Smooth muscle cell (in vitro differentiated cells): ENCODE results near the gene LILRB5. TPM values are rescaled to one million over a fixed set of nuclear protein-coding genes. Genes with fewer than 3 reads are reported as not detected.
"Not testable (repeated sequence)": the region's sequence is repeated elsewhere in the genome, so short reads cannot be mapped to it uniquely, and the experiment has no call there.

ENCODE experiments used
- DNase-seq: peaks from one replicate; lab custom pipeline; 2025; ENCODE audit not compliant: unreplicated experiment; lab: John Stamatoyannopoulos, UW
- H2AFZ ChIP-seq: fragments of 200-600 bp; sonication (generic); 2 replicates; pipeline ENCODE4 v1.6.0; 2016; ENCODE audit warnings: antibody characterized with exemption, low read depth, mild to moderate bottlenecking
- H3F3A ChIP-seq: fragments of 200-600 bp; sonication (generic); 2 replicates; pipeline ENCODE4 v1.6.0; 2017; ENCODE audit warnings: antibody characterized with exemption, low read depth
- H3K27ac ChIP-seq: fragments of 200-600 bp; sonication (generic); 2 replicates; pipeline ENCODE4 v1.5.1; 2016; ENCODE audit warnings: low read depth, mild to moderate bottlenecking
- H3K27me3 ChIP-seq: fragments of 200-600 bp; sonication (generic); 2 replicates; pipeline ENCODE4 v1.6.1; 2016; ENCODE audit warnings: low read depth, mild to moderate bottlenecking
- H3K36me3 ChIP-seq: fragments of 200-600 bp; sonication (generic); 2 replicates; pipeline ENCODE4 v1.5.1; 2016; ENCODE audit warnings: low read depth
- H3K4me1 ChIP-seq: fragments of 200-600 bp; sonication (generic); 2 replicates; pipeline ENCODE4 v1.5.1; 2016; ENCODE audit warnings: low read depth
- H3K4me2 ChIP-seq: fragments of 200-600 bp; sonication (generic); 2 replicates; pipeline ENCODE4 v1.6.0; 2016; ENCODE audit warnings: mild to moderate bottlenecking
- H3K4me3 ChIP-seq: fragments of 200-600 bp; sonication (generic); 2 replicates; pipeline ENCODE4 v1.5.1; 2016; ENCODE audit warnings: mild to moderate bottlenecking
- H3K79me2 ChIP-seq: fragments of 200-600 bp; sonication (generic); 2 replicates; pipeline ENCODE4 v1.6.0; 2016; ENCODE audit warnings: low read depth, mild to moderate bottlenecking
- H3K9ac ChIP-seq: fragments of 200-600 bp; sonication (generic); 2 replicates; pipeline ENCODE4 v1.6.0; 2016; ENCODE audit warnings: low read depth
- H3K9me3 ChIP-seq: fragments of 200-600 bp; sonication (generic); replicated peaks from 2 replicates; pipeline ENCODE4 v1.5.1; 2016; ENCODE audit warnings: low read depth
- H4K20me1 ChIP-seq: fragments of 200-600 bp; sonication (generic); 2 replicates; pipeline ENCODE4 v1.6.0; 2016; ENCODE audit warnings: low read depth
- WGBS: methylation state at CpG from one replicate; pipeline ENCODE4 v1.1.7; 2016; ENCODE audit warnings: low lambda C conversion rate; 5-methylcytosine and 5-hydroxymethylcytosine counted together
- polyA plus RNA-seq: library from polyadenylated mRNA; unstranded; fragments of >200 nt; fragmentation: Nextera tagmentation; extraction: Ambion mirVana; gene quantifications from 2 replicates; pipeline ENCODE4 v1.2.1, GENCODE V29; 2016
- total RNA-seq: library from RNA; depleted of rRNA; stranded (reverse); fragments of >200 nt; gene quantifications from 2 replicates; pipeline ENCODE4 v1.2.3, GENCODE V29; 2014
- TF ChIP-seq, protein P1 (sequence below): fragments of 200-600 bp; sonication (generic); IDR thresholded peaks from 2 replicates; pipeline ENCODE4 v1.5.1; 2017; ENCODE audit warnings: borderline replicate concordance, mild to moderate bottlenecking, antibody characterized with exemption; ENCODE audit not compliant: insufficient read depth, poor library complexity, severe bottlenecking

The LILRB5 gene
- total and polyA plus RNA-seq, 2 experiments from 2014 or later = not detected

DNA sequence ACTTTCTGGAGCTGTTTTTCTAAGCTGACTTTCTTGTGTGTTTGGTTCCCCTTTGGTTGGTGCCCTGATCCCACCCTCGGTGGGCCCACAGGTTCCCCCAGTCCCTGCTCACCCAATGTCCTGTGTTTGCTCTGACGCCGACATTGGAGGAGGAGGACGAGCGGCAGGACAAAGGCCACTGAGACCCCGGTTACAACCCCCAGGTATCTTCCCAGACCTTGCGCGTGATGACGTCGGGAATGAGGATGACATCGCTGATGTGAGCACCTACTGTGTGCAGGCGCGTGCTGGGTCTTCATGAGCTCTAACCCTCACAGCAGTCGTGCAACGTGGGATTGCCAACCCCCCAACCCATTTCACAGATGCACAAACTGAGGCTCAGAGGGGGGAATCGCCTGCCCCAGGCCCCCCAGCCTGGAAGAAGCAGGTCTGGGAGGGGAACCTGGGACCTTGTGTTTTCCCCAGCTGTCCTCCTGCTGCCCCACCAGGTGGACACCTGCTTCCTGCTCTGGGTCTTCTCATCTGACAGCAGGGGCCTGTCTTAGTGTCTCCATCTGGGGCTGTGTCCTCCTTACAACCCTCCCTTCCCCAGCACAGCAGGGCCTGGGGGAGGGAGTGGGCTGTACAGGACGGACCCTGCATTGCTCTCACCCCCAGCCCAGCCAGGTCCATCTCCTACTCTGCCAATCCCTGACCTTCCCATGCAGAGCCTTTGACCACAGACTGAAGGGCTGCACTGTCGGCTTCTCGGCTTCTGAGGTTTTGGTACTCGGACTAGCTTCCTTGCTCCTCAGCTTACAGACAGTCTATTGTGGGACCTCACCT is 9.8 kb downstream of the LILRB5 start:
- no peaks in the 10 kb centered on the region for H4K20me1 ChIP-seq
- no peak overlapping the region for H3K4me3 ChIP-seq
- H3K4me1 ChIP-seq = no peaks in the 10 kb centered on the region
- H3K9ac ChIP-seq = no peak overlapping the region
- H3K36me3 ChIP-seq = no peaks in the 10 kb centered on the region
- no peak overlapping the region for H3K27ac ChIP-seq
- no peaks in the 10 kb centered on the region for H3F3A ChIP-seq
- no peak overlapping the region for H3K4me2 ChIP-seq
- no peak for DNase-seq
- no peak overlapping the region for H2AFZ ChIP-seq
- H3K9me3 ChIP-seq = no peaks in the 10 kb centered on the region
- H3K79me2 ChIP-seq = no peaks in the 10 kb centered on the region
- TF ChIP-seq, protein P1, sequence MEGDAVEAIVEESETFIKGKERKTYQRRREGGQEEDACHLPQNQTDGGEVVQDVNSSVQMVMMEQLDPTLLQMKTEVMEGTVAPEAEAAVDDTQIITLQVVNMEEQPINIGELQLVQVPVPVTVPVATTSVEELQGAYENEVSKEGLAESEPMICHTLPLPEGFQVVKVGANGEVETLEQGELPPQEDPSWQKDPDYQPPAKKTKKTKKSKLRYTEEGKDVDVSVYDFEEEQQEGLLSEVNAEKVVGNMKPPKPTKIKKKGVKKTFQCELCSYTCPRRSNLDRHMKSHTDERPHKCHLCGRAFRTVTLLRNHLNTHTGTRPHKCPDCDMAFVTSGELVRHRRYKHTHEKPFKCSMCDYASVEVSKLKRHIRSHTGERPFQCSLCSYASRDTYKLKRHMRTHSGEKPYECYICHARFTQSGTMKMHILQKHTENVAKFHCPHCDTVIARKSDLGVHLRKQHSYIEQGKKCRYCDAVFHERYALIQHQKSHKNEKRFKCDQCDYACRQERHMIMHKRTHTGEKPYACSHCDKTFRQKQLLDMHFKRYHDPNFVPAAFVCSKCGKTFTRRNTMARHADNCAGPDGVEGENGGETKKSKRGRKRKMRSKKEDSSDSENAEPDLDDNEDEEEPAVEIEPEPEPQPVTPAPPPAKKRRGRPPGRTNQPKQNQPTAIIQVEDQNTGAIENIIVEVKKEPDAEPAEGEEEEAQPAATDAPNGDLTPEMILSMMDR = no peak
- peaks cover 12% of the 10 kb centered on the region for H3K27me3 ChIP-seq
- WGBS = 93% methylated on average over 20 of the region's 20 CpGs

DNA sequence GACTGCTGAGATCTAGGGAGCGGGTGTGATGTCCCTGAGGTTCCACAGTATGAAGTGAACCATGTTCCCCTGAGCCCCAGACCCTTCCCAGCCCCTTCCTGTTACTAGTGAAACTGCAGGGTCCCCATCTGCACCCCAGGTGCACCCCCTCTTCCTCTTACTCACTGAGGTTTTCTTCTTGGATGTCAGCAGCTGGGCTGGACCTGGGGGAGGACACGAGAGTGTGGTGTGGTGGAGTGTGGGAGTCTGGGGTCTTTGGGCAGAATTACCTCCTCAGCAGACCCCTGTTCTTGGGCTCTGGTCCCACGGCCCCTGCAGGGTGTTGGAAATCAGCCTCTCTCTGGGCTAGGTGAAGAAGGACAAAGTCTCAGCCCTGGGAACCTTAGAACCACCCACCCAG is 11.1 kb downstream of the LILRB5 start:
- Histone ChIP-seq H3K27me3 (peaks cover 12% of the 10 kb centered on the region), H3K27ac (no peak overlapping the region), H4K20me1 (no peaks in the 10 kb centered on the region), H3K36me3 (no peaks in the 10 kb centered on the region), H3K4me3 (no peak overlapping the region), H3K79me2 (no peaks in the 10 kb centered on the region), H3K9ac (no peak overlapping the region), H2AFZ (no peak overlapping the region), H3F3A (no peaks in the 10 kb centered on the region), H3K4me2 (no peak overlapping the region), H3K9me3 (no peaks in the 10 kb centered on the region), H3K4me1 (no peaks in the 10 kb centered on the region)
- DNase-seq = no peak
- TF ChIP-seq, protein P1 = no peak
- 91% methylated on average over 3 of the region's 3 CpGs for WGBS

DNA sequence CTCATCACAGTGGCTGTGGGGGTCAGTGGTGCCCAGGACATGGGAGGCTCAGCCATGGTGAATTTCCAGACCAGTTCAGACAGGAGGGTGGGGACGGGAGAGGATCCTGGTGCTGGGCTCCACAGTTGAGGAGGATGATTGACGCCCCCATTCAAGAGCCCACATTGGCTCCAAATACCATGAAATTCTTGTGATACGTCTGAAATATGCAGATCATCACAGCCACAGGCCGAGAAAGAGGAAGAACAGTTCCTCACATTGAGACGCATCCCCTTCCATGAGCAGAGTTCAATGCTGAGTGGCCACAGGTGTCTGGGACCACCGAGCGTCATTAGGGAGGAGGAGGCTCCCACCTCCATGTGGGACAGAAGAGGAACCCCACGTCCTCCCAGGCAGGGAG is 13.3 kb downstream of the LILRB5 start:
- not testable (repeated sequence) for H3K4me1 ChIP-seq, H3K36me3 ChIP-seq, H3K27me3 ChIP-seq, H3K79me2 ChIP-seq, DNase-seq, H2AFZ ChIP-seq, H4K20me1 ChIP-seq, H3K9ac ChIP-seq, H3F3A ChIP-seq, H3K4me3 ChIP-seq, H3K27ac ChIP-seq, H3K9me3 ChIP-seq, H3K4me2 ChIP-seq
- WGBS = 82% methylated on average over 7 of the region's 8 CpGs

DNA sequence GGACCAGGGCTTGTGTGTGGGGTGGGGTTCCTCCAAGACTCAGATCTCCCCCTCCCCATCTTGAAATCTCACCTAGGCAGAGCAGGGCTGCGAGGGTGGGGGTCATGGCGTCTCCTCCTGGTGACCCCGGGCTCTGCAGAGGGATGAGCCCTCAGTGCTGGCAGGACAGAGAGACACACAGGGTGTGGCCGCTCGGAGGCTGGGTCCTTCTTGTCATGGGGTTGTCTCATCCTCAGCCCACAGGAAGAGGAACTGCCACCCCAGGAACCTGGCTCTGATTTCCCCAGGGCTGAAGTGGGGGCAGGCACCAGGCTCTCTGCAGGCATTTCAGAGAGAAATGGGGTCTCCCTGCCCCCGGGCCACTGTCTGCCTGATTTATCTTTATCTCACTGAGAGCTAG is 14.4 kb downstream of the LILRB5 start, which contains the start of gene LILRA6:
LILRA6 (minus strand) TSS at position 145 of the 400 bp plus-strand sequence.
- H3K27me3 ChIP-seq, H3K9me3 ChIP-seq, H3K4me1 ChIP-seq, DNase-seq, H3K27ac ChIP-seq, H3K4me2 ChIP-seq, H3K79me2 ChIP-seq, H2AFZ ChIP-seq, H3K4me3 ChIP-seq, H3F3A ChIP-seq, H4K20me1 ChIP-seq, H3K36me3 ChIP-seq, H3K9ac ChIP-seq: not testable (repeated sequence)
- 92% methylated on average over 6 of the region's 6 CpGs for WGBS

DNA sequence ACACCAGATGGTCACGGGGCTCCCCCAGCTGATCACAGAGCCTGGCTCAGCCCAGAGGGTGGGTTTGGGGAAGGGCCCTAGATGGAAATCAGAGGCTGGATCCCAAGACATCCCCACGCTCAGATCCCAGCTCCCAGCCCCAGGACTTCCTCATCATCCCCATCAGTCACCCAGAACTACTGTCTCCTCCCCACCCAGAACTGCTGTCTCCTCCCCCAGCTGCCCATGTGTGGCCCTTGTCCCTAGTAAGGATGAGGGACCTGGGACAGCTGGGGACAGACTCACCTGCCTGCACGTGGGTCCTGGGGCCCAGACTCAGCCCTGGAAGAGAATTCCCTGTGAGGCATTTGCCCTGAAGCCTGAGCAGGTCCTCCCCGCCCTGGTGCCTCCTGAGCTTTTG is 14.8 kb downstream of the LILRB5 start:
- 73% methylated on average over 4 of the region's 4 CpGs for WGBS
- H3K27ac ChIP-seq = not testable (repeated sequence)

DNA sequence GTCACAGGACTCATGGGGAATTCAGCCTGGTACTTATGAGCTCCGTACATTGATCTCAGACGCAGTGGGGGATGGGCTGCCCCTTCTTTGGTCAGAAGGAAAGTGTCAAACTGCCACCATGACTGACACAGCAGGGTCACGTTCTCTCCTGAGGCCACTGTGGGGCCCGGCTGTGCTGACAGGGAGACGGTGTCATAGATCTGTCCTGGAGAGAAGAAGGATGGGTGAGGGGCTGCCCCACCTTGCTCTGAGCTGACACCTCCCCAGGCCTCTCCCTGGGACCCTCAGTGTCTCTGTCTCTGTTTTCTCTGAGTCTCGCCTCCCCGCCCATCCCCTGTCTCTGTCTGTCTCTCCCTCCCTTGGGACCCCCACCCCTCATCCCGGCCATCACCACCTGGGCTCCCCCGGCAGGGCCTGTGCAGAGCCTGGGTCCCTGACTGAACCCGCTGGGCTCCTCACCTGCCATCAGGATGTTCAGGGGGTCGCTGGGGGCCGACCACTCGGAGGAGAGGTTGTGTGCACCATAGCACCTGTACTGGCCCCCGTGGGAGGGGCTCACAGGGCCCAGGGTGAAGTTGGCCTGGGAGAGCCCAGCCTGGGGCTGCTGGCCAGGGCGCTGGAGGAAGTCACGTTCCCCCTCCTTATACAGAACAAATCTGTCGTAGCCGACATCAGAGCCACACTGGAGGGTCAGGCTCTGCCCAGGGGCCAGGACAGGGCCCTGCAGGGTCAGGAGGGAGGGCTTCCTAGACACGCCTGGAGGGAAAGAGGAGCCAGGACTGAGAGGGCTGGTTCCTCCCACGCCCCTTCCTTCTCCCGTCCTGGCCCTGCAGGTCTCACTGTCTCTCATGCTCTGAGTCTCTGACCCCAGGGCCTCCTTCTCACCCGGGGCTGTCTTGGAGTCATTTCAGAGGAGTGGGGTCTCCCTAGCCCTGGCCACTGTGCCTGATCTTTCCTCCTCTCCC is 16.4 kb downstream of the LILRB5 start:
- not testable (repeated sequence) for H3K4me1 ChIP-seq, H3K79me2 ChIP-seq, H3K27ac ChIP-seq, H3K9me3 ChIP-seq, H2AFZ ChIP-seq, DNase-seq, H4K20me1 ChIP-seq, H3F3A ChIP-seq, H3K4me3 ChIP-seq, H3K36me3 ChIP-seq, H3K9ac ChIP-seq, H3K4me2 ChIP-seq
- 87% methylated on average over 15 of the region's 22 CpGs for WGBS
- H3K27me3 ChIP-seq = peaks cover 19% of the 10 kb centered on the region

More for the DNA sequence above, 14.8 kb downstream of the LILRB5 start:
- H3K4me2 ChIP-seq, H3K4me3 ChIP-seq, H3K79me2 ChIP-seq, H4K20me1 ChIP-seq, H3F3A ChIP-seq, H3K4me1 ChIP-seq, H2AFZ ChIP-seq, DNase-seq, H3K9ac ChIP-seq, H3K27me3 ChIP-seq, H3K36me3 ChIP-seq, H3K9me3 ChIP-seq: not testable (repeated sequence)
